HG03159 (cell line): ENCODE data around the gene PKN2.

Experiments
- ATAC-seq: cut with Tn5 transposase; IDR thresholded peaks from one replicate; pipeline ENCODE4 v1.9.1; 2021; ENCODE audit warnings: mild to moderate bottlenecking, moderate library complexity; ENCODE audit not compliant: unreplicated experiment

Gene PKN2

DNA sequence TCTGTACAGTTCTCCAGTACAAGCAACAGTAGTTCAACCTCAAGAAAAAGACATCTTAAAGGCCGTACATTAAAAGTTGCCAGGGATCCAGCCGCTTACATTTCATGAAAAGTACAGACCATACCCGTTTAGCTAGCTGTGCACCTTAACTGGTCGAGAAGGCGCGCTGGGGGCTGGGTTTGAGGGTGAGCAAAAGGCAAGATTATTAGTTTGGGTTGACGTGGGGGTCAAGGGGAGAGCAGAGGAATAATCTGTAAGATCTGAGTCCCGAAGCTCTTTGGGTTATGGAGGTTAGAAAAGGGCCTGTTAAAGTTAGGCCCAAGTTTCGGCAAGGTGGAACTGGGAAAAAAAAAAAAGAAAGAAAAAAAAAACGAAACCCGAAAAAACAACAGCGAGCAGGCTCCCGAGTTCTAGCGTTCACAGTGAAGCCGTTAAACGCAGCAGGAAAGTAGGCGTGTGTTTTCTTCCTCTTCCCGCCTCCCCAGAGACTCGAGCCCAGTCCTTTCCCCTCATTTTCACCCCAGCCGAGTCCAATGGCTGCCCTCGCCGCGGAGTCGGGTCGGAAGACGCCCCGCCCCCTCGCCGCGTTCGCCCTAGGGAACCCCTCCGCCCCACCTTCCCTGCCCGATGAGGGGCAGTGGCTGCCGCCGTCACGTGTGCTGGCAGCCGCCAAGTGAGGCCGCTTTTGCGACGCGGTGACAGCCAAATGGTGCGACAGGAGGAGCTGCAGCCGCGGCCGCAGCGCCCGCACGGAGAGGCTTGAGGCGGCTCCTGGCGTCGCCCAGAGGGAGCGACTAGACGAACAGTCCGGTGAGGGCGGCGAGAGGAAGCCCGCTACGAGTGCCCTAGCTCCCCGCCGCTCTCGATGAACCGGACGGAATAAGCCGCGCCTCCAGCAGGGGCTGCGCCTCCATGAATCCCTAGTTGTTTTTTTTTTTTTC lies at the start of gene PKN2:
Gene PKN2, plus strand, starts transcription at position 733 of the 941 bp plus-strand sequence. CDS start 308 bp downstream, outside the sequence.
- peak; percentile 86 for ATAC-seq

DNA sequence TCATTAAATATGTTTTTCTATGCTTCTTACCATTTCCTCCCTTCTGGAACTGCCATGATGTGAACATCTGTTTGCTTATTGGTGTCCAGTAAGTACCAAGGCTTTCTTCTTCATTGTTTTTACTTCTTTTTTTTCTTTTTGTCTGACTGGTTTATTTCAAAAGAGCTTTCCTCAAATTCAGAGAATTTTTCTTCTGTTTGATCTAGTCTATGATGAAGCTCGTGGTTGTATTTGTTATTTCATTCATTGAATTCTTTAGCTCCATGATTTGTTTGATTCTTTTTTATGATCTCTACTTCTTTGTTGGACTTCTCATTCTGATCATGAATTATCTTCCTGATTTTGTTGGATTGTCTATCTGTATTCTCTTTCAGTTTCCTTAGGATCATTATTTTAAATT lies 49.5 kb upstream of the PKN2 start:
- no peak for ATAC-seq

DNA sequence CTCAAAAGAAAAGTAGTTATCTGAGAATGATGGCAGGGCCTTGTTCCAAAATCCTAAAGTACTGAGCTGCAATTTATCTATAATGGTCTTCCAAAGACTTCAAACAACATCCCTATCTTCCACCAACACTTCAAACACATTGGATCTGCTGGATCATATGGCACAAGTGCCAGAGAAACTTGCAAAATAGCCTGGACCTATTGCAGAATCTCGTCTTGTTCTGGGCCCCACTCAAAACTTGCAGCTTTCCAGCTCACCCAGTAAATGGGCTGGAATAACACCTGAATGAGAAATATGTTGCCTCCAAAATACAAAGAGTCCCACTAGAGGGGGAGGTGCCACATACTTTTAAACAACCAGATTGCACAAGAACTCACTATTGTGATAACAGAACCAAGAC lies 44.0 kb upstream of the PKN2 start:
- ATAC-seq, result no peak

DNA sequence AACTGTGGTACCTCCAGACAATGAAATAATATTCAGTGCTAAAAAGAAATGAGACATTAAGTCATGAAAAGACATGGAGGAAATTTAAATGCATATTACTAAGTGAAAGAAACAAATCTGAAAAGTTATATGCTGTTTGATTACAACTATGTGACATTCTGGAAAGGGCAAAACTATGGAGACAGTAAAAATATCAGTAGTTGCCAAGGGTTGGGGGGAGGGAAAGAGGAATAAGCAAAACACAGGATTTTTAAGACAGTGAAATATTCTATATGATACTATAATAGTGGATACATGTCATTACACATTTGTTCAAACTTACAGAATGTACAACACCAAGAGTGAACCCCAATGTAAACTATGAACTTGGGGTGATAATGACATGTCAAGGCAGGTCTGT lies 38.2 kb upstream of the PKN2 start:
- ATAC-seq, result no peak

DNA sequence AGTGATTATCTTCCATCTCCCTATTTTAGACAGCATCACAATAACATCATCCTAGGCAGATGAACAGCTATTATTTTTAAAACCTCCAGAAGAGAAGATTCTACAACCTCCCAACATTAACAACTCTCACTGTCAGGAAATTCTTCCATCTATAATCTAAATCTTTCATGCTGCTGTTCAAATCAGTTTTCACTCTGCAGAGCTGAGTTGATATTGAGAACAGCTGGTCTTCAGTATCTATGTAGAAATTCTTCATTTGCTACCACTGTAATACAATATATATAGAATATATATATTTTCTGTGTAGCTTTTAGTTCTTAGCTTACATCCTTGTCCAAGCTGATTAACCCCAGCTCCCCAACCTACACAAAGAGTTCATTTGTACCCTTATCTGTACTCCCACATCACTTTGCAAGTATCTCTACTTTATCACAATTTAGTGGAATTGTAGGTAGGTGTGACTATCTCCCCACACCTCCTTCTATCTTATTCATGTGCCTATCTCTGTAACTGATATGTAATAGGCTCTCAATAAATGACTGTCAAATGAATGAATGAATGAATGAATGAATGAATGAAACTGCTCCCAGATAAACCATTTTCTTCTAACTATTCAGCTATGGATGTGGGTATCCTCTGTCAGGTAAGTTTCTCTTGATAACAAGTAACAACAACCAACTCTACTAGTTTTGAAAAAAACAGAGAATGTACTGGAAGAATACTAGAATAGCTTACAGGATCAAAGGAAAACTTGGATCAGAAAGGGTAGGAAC lies 37.4 kb upstream of the PKN2 start:
- ATAC-seq, result no peak

DNA sequence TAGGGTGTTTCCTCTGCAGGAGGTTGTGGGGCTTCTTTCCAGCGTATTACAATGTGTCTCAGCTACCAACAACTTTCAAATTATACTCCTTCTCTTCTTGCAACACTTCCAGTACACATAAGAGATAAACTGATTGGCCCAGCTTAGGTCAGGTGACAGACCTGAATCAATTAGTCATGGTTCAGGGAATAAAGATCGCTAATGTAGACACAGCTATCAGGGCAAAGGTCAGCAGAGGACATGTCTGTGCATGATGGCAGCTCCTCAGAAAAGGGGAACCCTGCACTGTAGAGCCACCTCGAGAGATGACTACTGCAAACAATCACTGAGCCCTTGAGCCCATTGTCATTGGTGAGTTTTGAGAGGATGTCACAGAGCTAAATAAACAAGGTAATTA lies 36.8 kb upstream of the PKN2 start:
- peak; percentile 69 for ATAC-seq

DNA sequence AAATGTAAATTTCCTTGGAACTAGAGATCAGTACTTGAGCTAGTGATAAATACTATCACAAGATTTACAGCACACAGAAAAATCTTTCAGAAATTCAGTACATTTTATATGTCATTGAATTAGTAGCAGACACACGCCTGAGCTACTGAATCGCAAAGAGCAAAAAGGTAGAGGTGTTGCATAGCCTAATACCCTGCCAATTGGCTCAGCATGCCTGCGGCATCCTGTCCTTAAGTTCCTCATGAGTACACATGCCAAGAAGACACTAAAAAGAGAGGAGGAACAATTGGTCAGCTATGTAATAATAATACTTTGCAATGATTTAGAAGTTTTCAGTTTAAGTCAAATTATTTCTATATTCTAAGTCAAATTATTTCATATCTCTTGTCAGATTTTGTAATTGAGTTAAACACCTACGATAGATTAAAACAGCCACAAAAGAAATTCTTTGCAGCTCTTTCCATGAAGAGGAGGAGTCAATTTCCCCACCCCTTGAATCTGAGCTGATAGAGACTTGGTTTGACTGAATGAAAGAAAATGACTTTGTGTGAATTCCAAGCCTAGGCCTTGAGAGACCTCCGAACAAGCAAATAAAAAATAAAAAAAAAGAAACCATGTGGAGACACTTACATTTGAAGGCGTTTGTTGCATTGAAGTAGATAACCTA lies 36.2 kb upstream of the PKN2 start:
- no peak for ATAC-seq

DNA sequence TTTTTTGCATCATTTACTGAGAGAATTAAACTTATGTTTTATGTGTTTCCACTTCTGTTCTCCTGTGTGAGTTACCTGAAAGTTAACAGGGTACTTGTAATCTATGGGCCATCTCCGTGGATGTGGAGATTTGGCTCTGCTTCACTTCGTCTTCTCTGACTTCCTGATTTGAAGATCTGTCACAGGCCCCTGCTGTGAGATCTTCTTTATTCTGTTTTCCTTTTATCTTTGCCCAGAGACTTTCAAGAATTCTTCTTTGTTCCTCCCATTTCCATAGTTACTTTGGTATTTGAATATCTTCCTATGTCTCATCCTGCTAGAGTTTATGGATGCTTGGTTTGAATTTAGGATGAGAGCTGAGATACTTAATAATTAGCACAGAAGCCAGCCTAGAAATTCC lies 35.4 kb upstream of the PKN2 start:
- ATAC-seq, result no peak

DNA sequence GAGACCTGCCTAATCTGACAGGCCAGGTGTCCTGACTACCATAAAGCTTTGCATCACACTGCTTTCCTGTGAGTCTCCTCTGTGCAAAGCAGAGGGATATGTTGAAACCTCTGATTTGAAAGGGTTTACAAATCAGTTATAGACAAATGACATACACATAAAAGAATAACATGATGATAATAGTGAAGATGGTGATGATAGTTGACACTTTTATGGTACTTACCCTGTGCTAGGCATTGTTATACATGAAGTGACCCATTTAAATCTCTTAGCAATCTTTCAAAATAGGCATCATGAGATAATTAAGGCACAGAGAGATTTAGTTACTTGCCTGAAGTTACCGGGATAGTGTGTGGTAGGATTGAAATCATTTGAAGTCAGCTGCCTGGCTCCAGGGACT lies 34.1 kb upstream of the PKN2 start:
- no peak for ATAC-seq

DNA sequence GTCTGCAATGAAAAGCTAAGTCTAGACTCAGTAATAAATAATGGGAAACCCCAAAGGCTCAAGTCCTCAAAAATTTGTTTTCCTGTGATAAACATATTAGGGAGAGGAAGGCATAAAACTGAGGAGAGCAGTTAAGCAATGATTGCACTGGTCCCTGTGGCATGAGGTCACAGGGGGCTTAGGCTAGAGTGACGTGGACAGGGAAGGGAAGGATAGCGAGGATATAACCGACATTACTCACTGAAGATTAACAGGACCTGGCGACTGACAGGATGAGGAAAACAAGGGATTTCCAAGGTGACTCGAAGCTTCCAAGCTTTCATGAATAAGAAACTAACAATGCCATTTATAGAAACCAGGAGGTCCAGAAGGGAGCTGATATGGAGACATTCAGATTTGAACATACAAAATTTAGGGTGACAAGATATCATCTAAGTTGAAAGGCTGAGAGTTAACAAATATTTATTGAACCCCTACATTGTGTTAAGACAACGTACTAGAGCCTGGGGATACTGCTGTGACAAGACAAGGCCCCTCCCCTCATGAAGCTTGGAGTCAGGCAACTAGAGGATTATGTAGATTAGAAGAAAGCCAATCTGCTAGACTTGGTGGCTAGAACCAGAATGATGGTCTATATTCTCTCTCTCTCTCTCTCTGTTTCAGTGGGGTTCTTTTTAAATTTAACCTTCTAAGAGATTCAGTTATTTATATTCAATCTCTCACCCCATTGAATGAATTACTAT lies 33.2 kb upstream of the PKN2 start:
- ATAC-seq, result no peak

DNA sequence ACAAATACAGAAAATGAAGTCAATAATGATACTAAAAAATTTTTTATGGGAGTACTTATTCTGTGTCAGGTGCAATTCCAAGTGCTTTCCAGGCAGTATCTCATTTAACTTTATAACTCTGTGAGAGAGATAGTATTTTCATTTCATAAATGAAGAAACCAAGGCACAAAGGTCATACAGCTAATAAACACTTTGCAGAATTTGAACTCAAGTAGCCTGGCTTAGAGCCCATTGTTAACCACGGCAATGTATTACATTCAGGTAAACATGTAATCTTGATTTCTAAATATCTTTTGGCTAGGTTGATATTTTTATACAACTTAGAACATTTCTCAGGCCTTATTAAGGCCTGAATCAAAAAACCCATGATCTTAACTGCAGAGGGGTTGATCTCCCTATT lies 28.9 kb upstream of the PKN2 start:
- ATAC-seq, result no peak

DNA sequence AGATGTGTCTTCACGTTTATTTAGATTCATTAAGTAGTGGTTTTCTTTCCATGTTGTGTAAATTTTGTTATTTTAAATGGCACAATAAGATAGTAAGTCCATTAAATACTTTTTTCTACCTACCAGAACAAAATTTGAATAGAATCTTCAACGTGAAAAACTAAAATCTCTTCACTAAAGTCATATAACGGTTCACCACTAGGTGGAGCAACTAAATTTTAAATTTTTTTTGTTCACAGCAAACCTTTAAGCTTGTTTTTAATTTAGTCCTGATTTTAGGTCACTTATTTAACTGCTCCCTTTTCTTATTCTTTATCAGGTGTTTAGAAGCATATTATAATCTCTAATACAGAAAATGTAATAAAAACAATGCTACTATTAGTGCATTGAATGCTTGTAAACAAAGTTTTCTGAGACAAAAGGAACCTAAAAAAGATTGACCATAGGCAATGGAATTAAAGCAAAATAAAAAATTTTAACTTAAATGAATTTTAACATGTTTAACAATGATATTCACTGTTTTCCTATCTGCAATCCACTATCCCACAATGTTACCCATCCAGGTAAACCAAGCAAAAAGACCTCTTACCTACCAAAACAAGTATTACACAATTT lies 28.3 kb upstream of the PKN2 start:
- ATAC-seq, result no peak

DNA sequence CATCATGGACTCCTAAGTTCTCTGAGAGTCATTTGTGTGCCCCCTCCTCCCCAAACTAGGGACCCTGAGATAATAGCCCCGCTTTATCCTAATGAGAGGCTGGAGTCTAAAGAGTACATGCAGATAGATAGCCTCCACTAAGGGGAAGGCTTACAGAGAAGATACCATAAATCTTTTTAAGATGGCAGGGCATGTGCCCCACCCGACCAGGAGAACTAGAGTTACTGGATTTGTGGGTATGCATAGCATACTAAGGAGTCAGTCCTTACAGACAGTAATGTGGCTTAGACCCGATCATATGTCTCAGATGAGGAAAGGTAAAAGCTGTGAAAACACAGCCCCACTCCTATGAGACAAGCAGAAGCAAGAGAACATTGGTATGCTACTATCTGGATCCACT lies 25.7 kb upstream of the PKN2 start:
- ATAC-seq, result no peak

DNA sequence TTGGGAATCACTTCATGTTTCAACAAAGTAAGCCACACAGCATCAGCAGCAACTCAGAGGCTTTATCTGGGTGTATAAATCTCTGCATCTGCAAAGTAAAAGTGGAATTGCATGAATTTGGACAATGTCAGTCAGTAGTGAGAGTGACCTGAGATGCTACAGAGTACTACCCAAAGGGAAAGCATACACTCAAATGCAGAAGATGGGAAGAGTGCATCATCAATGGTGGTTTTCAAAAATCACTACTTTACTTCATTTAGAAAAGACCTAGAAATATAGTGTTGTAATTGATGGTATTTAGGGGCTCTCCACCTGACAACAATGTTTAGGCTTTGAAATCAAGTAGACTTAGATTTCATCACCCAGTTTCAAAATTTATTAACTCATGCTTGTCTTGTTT lies 24.5 kb upstream of the PKN2 start:
- ATAC-seq, result no peak

DNA sequence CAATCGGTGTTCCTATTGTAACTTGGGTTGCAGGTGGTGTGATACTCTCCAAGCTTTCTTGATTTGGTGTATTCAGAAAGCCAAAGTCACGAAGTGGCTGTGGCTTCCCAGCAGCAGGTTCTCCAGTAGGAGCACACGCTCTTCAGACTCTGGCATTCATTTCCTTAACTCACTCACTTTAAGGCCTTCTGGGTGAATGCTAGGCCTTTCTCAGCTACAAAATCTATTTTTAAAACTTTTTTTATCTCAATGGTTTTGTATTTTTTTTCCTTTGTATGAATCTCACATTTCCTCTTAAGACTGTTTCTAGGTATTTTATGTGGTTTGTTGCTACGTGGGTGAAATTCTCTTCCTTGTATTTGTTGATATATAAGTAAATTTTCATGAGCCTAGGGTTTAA lies 22.9 kb upstream of the PKN2 start:
- no peak for ATAC-seq

DNA sequence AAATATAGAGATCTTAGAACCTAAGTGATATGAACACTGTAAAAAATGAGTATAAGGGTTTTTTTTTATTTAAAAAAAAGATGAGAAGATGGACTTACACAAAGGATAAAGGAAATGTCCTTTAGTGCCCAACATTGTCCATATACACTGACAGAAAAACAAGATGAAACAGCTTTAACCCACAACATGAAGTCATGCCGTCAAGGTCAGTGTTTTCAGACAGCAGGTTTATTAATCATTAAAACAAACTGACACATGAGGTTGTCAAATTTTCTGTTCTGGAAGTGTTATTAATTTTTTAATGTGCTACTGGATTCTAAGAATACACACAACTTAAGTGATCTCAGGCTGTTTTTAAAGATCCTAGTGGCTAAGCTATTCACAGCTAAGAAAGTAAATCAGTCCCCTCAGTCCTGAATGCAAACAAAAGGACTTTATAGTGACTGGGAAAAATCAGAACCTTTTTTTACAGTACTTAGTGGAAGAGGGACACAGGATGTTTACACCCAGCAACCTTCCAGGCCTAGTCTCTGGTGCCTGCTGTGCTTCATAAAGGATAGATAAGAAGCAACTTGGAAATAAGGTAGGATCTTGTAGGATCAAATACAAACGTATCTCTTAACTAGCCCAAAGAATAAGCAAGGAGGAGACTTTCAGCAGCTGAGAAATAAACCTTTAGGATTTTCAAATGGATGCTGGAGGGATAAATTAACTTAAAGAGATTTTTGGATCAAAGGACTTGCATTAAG lies 21.9 kb upstream of the PKN2 start:
- ATAC-seq, result peak; percentile 60

DNA sequence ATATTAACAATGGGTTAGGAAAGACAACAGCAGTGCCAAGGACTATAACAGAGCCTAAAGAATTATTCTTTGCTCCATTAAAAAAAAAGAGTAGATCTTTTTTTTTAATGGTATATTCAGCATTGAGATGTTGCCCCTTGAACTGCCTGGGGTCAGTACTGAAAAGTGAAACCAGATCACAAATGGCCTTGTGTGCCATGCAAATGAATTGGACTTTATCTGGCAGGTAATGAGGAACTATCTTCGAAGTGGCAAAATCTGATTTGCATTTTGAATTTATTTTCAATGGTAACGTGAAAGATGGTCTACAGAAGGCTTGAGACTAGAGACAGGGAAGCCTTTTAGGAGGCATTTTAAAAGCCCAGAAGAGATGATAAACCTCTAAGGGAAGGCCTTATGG lies 21.4 kb upstream of the PKN2 start:
- peak; percentile 43 for ATAC-seq

DNA sequence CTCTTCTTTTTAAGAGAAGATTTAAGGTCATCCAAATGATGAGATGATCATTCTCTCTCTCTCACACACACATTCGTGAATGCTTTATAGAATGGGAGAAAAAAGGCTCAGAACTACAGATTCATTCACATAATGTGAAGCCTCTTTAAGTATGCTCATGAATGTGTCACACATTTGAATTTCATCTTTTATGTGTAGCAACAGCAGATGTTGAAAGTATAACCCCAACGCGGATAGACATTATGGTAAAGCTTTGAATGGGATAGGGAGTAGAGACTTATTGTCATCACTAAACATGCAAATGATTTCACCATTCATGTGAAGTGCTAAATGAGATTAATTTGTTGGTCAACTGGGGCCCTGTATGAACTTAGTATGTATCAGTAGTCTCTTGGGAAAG lies 15.7 kb upstream of the PKN2 start:
- ATAC-seq, result no peak

DNA sequence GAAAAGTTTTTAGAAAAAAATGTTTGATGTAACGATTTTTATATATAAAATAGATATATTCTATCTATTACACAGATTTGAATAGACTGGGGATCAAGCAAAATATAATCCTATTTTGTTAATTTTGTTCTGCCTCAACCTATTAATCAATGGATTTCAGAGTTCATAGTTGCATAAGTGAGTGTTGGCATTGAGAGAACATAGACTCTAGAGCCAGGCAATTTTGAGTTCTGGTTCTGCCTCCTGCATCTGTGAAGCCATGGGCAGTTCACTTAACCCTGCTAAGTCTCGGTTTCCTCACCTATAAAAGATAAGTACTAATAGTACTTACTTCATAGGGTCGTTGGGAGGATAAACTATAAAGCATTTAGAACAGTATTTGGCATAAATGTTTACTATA lies 13.6 kb upstream of the PKN2 start:
- no peak for ATAC-seq

DNA sequence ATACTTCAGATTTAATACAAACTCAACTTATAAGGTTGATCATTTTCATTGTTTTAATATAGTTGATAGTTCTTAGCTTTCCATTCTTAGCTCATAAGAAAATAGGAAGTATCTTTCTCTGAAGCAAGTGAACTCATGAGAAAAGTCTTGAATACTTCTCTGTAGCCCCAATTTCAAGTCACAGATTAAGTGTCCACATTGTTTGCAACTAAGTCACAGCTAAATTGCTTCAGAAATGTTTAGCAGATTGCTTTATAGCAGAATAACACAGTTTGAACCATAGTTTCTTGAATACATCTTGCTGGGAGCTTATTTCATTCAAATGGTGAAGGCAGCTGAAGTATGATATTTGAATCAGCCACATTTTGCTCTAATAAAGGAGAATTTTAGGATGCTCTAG lies 10.6 kb upstream of the PKN2 start:
- no peak for ATAC-seq
